Measurements from ENCODE around the gene ERLEC1.

- TF ChIP-seq CTCF (IDR thresholded peaks at IDR 0.05; ENCODE audit: low read depth, low read length) (no peak), POLR2A (IDR thresholded peaks at IDR 0.05; ENCODE audit: extremely low read depth, insufficient read length) (no peak), MYC (IDR thresholded peaks at IDR 0.05; ENCODE audit: low read depth, low read length) (no peak; the same call in 1 of the 2 replicates), MAX (IDR thresholded peaks at IDR 0.05; ENCODE audit: low read depth, low read length) (no peak)
Observed at GRCh38 chr2:53768242-53768542, 18.7 kb upstream of the ERLEC1 start.

Data from NB4 (cell line).